HEK293 (cell line): Measurements from ENCODE around the gene ETV6.

ENCODE experiments used
- CTCF ChIA-PET: fragments of 350-600 bp; formaldehyde crosslinking; extraction: SDS; loops from one replicate; lab custom pipeline; 2021; ENCODE audit warnings: antibody characterized with exemption; lab: Yijun Ruan, JAX
- POLR2A ChIA-PET: fragments of 300-600 bp; formaldehyde crosslinking; extraction: SDS; loops from one replicate; lab custom pipeline; 2020; ENCODE audit warnings: antibody characterized with exemption, inconsistent platforms; lab: Yijun Ruan, JAX
- H3K27ac ChIP-seq: fragments of 200-500 bp; sonication (Bioruptor generic); 2 replicates; pipeline ENCODE4 v1.5.1; 2014; ENCODE audit warnings: low read depth, low read length, control low read depth, inconsistent platforms; ENCODE audit errors: extremely low read depth
- H3K36me3 ChIP-seq, 2 experiments: fragments of 200-500 bp in 1 of 2; sonication (Bioruptor generic) in 1 of 2; 1 replicate in 1 of 2; 2 replicates in 1 of 2; pipeline ENCODE4 v1.5.1; 2014 to 2017; ENCODE audit warnings: inconsistent platforms in 2 of 2, low read length in 2 of 2; ENCODE audit not compliant: control insufficient read depth in 2 of 2, insufficient read depth in 1 of 2
- H3K4me1 ChIP-seq: fragments of 200-500 bp; sonication (Bioruptor generic); 2 replicates; pipeline ENCODE4 v1.5.1; 2014; ENCODE audit warnings: mild to moderate bottlenecking, low read length, inconsistent platforms; ENCODE audit not compliant: control insufficient read depth, insufficient read depth
- H3K4me3 ChIP-seq: 2 replicates; pipeline ENCODE4 v1.5.1; 2011; ENCODE audit warnings: low read depth, mild to moderate bottlenecking, control low read depth, low read length, moderate library complexity
- H3K9me3 ChIP-seq: fragments of 200-500 bp; sonication (Bioruptor generic); 2 replicates; pipeline ENCODE4 v1.5.1; 2014; ENCODE audit warnings: low read depth, low read length, inconsistent platforms; ENCODE audit not compliant: control insufficient read depth, insufficient read depth
- AEBP2 ChIP-seq: fragments of 450-650 bp; formaldehyde crosslinking; IDR thresholded peaks from 2 replicates; pipeline ENCODE4 v1.5.1; 2016; ENCODE audit warnings: missing biosample characterization, missing genetic modification characterization, borderline replicate concordance
- BCL11B ChIP-seq: fragments of 450-650 bp; formaldehyde crosslinking; IDR thresholded peaks from 2 replicates; pipeline ENCODE4 v1.5.1; 2016; ENCODE audit warnings: low read depth, missing biosample characterization, missing genetic modification characterization
- PRDM1 ChIP-seq: fragments of 450-650 bp; formaldehyde crosslinking; IDR thresholded peaks from 2 replicates; pipeline ENCODE4; 2016; ENCODE audit warnings: missing biosample characterization, missing genetic modification characterization
- REST ChIP-seq: fragments of 450-650 bp; formaldehyde crosslinking; IDR thresholded peaks from 2 replicates; pipeline ENCODE4 v1.5.1; 2016; ENCODE audit warnings: missing biosample characterization, missing genetic modification characterization
- SALL2 ChIP-seq: fragments of 450-650 bp; formaldehyde crosslinking; IDR thresholded peaks from 2 replicates; pipeline ENCODE4 v1.5.0; 2017; ENCODE audit warnings: missing biosample characterization, mild to moderate bottlenecking, missing genetic modification characterization, borderline replicate concordance
- SP7 ChIP-seq: fragments of 450-650 bp; formaldehyde crosslinking; IDR thresholded peaks from 2 replicates; pipeline ENCODE4 v1.5.1; 2016; ENCODE audit warnings: missing biosample characterization, missing genetic modification characterization
- YY1 ChIP-seq: fragments of 450-650 bp; formaldehyde crosslinking; IDR thresholded peaks from 2 replicates; pipeline ENCODE4 v1.5.1; 2018; ENCODE audit warnings: missing biosample characterization, missing genetic modification characterization
- ZBTB1 ChIP-seq: fragments of 450-650 bp; formaldehyde crosslinking; IDR thresholded peaks from 2 replicates; pipeline ENCODE4 v1.5.1; 2016; ENCODE audit warnings: missing biosample characterization, missing genetic modification characterization
- ZBTB17 ChIP-seq: fragments of 450-650 bp; formaldehyde crosslinking; IDR thresholded peaks from 2 replicates; pipeline ENCODE4 v1.5.1; 2016; ENCODE audit warnings: missing biosample characterization, missing genetic modification characterization
- ZFHX2 ChIP-seq: fragments of 450-650 bp; formaldehyde crosslinking; conservative IDR thresholded peaks from 2 replicates; pipeline ENCODE4 v1.5.1; 2016; ENCODE audit warnings: missing biosample characterization, missing genetic modification characterization
- ZFP37 ChIP-seq: fragments of 450-650 bp; formaldehyde crosslinking; IDR thresholded peaks from 2 replicates; pipeline ENCODE4 v1.5.1; 2016; ENCODE audit warnings: missing biosample characterization, missing genetic modification characterization
- ZNF148 ChIP-seq: fragments of 450-650 bp; formaldehyde crosslinking; IDR thresholded peaks from 2 replicates; pipeline ENCODE4 v1.5.0; 2017; ENCODE audit warnings: missing biosample characterization, missing genetic modification characterization, borderline replicate concordance
- ZNF157 ChIP-seq: fragments of 450-650 bp; formaldehyde crosslinking; IDR thresholded peaks from 2 replicates; pipeline ENCODE4 v1.5.1; 2016; ENCODE audit warnings: missing biosample characterization, missing genetic modification characterization
- ZNF202 ChIP-seq: fragments of 450-650 bp; formaldehyde crosslinking; IDR thresholded peaks from 2 replicates; pipeline ENCODE4 v1.5.1; 2016; ENCODE audit warnings: missing biosample characterization, missing genetic modification characterization, borderline replicate concordance
- ZNF398 ChIP-seq: fragments of 450-650 bp; formaldehyde crosslinking; IDR thresholded peaks from 2 replicates; pipeline ENCODE4 v1.5.1; 2017; ENCODE audit warnings: missing biosample characterization, missing genetic modification characterization
- ZNF707 ChIP-seq: fragments of 450-650 bp; formaldehyde crosslinking; IDR thresholded peaks from 2 replicates; pipeline ENCODE4 v1.5.1; 2016; ENCODE audit warnings: missing biosample characterization, missing genetic modification characterization
- ZNF776 ChIP-seq: fragments of 450-650 bp; formaldehyde crosslinking; IDR thresholded peaks from 2 replicates; pipeline ENCODE4 v1.5.0; 2017; ENCODE audit warnings: missing biosample characterization, missing genetic modification characterization, borderline replicate concordance
- ZNF785 ChIP-seq: fragments of 450-650 bp; formaldehyde crosslinking; IDR thresholded peaks from 2 replicates; pipeline ENCODE4 v1.5.1; 2016; ENCODE audit warnings: missing biosample characterization, missing genetic modification characterization
- ZSCAN23 ChIP-seq: fragments of 450-650 bp; formaldehyde crosslinking; IDR thresholded peaks from 2 replicates; pipeline ENCODE4 v1.5.1; 2016; ENCODE audit warnings: missing biosample characterization, missing genetic modification characterization

Gene ETV6

GRCh38 chr12:11814374-11814773 is 164.9 kb downstream of the ETV6 start:
- CTCF ChIA-PET = interaction anchor here (0.5 kb wide), 1 partner anchor 61 kb away, joined by 4 read pairs; no protein-coding TSS in a partner anchor
- Histone ChIP-seq H3K9me3 (no peaks in the 10 kb centered on the region), H3K4me3 (no peak overlapping the region), H3K36me3 (no peaks in the 10 kb centered on the region), H3K4me1 (no peaks in the 10 kb centered on the region), H3K27ac (no peak overlapping the region)
- 0 out of 2 replicates have a peak, but pooled peaks have one; percentile 37 for TF ChIP-seq ZBTB17 (tag by site-specific recombination)
- no peak for TF ChIP-seq ZNF202 (tag by site-specific recombination)
- no peak for TF ChIP-seq YY1 (tag by site-specific recombination)
- POLR2A ChIA-PET = no interaction called here

GRCh38 chr12:11815397-11815796 is 165.9 kb downstream of the ETV6 start:
- CTCF ChIA-PET = no interaction called here
- Histone ChIP-seq H3K27ac (no peak overlapping the region), H3K9me3 (no peaks in the 10 kb centered on the region), H3K36me3 (no peaks in the 10 kb centered on the region), H3K4me3 (no peak overlapping the region), H3K4me1 (no peaks in the 10 kb centered on the region)
- POLR2A ChIA-PET = no interaction called here
- TF ChIP-seq AEBP2 (tag by site-specific recombination) (no peak), ZNF707 (tag by site-specific recombination) (no peak), ZNF157 (tag by site-specific recombination) (no peak), ZSCAN23 (no peak), ZNF398 (no peak), ZBTB1 (no peak), ZNF148 (no peak), ZNF776 (tag by site-specific recombination) (no peak)

GRCh38 chr12:11819643-11820042 is 170.2 kb downstream of the ETV6 start:
- no peak for TF ChIP-seq SALL2
- TF ChIP-seq ZNF785 (tag by site-specific recombination) = no peak
- no peak for TF ChIP-seq PRDM1
- no peak for TF ChIP-seq REST
- TF ChIP-seq ZFP37 (tag by site-specific recombination) = no peak
- TF ChIP-seq ZSCAN23 = no peak
- no peak for TF ChIP-seq ZFHX2 (tag by site-specific recombination)
- TF ChIP-seq BCL11B = no peak
- no peak for TF ChIP-seq SP7 (tag by site-specific recombination)
- ChIA-PET CTCF (no interaction called here), POLR2A (no interaction called here)
- H3K4me3 ChIP-seq = no peak overlapping the region
- no peaks in the 10 kb centered on the region for H3K4me1 ChIP-seq
- H3K27ac ChIP-seq = no peak overlapping the region
- H3K9me3 ChIP-seq = no peaks in the 10 kb centered on the region
- H3K36me3 ChIP-seq = no peaks in the 10 kb centered on the region
